SKM-1 (cell line): ENCODE data around the gene COL15A1.
"Not testable (repeated sequence)": the region's sequence is repeated elsewhere in the genome, so short reads cannot be mapped to it uniquely, and the experiment has no call there.

ENCODE experiments used
- DNase-seq: peaks from one replicate; lab custom pipeline; 2025; ENCODE audit not compliant: unreplicated experiment; lab: John Stamatoyannopoulos, UW

COL15A1 gene

GRCh38 chr9:98943682-98944056 lies at the start of gene COL15A1:
COL15A1 (plus strand) TSS chr9:98943907; CDS start chr9:98944062, 155 bp downstream.
- no peak for DNase-seq

DNA sequence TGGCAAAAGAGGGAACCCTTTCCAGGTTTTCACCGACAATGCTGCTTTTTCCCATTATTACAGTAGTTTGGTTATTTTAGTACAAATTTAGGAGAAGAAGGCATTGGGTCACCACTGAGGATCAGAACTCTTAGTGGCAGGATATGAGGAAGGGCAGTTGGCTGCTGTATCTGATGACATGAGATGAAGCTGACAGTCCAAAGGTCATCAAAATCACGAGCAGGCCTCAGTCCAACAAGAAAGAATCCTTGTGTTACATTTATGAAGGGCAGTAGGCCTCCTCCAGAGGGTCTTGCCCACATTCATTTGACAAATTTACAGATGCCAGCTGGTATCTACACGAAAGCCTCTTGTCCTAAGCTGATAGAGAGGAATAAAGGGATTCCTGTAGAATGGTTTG lies 49.5 kb upstream of the COL15A1 start:
- DNase-seq, result no peak

GRCh38 chr9:98894761-98895160 lies 48.9 kb upstream of the COL15A1 start:
- DNase-seq, result no peak

DNA sequence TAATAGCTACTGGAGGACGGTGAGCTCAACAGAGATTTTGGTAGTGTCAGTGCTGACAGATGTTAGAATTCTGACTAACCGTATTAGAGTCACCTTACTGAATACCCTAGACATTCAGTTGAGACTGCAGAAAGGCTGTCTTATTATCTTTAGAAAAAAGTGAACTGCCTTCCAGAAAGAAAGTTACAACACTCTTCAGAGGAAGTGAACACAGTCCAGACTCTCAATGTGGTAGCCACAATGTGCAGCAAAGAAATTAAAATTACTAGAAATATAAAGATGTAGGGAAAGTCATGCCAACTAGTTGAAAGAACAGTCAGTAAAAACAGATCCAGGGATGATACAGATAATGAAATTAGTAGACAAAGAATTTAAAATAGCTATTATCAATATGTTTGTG lies 47.1 kb upstream of the COL15A1 start:
- no peak for DNase-seq

GRCh38 chr9:98897745-98898144 lies 46.0 kb upstream of the COL15A1 start:
- no peak for DNase-seq

GRCh38 chr9:98899408-98900056 lies 44.2 kb upstream of the COL15A1 start:
- no peak for DNase-seq

DNA sequence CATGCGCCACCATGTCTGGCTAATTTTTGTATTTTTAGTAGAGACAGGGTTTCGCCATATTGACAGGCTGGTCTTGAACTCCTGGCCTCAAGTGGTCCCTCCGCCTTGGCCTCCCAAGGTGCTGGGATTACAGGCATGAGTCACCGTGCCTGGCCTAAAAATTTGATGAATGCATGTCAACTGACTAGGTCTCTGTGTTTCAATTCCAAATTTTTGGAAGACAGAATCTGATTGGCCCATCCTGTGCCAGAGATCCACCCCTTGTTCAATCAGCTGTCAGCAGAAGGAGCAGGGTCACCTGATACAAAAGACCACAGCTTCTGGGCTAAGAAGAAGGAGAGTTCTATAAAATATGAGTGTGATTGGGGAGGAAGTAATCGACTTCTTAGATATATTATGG lies 43.5 kb upstream of the COL15A1 start:
- DNase-seq, result no peak

DNA sequence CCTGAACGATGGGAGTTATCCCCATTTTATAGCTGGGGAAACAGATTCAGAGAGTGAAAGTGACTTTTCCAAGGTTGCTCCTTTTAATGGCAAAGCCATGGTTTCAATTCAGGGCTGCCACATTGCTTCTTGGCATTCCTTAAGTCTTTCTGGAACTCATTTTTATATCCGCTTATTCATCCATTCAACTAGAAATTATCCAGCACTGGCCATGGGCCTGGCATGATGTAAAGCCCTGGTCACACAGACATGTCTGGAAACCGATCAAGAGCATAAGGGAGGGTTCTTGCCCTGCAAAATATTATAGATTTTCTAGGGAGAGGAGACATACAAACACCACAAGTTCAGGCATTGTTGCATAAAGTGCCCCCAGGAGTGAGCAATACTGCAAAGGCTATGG lies 43.0 kb upstream of the COL15A1 start:
- DNase-seq, result no peak

DNA sequence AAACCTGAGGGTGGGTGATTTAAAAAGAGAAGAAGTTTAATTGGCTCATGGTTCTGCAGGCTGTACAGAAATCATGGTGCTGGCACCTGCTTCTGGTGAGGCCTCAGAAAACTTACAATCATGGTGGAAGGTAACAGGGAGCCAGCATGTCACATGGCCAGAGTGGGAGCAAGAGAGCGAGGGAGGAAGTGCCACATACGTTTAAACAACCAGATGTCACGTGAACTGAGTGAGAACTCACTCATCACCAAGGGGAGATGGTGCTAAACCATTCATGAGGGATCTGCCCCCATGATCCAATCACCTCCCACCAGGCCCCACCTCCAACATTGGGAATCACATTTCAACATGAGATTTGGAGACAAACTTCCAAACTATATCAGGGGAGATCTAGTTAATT lies 41.9 kb upstream of the COL15A1 start:
- not testable (repeated sequence) for DNase-seq

DNA sequence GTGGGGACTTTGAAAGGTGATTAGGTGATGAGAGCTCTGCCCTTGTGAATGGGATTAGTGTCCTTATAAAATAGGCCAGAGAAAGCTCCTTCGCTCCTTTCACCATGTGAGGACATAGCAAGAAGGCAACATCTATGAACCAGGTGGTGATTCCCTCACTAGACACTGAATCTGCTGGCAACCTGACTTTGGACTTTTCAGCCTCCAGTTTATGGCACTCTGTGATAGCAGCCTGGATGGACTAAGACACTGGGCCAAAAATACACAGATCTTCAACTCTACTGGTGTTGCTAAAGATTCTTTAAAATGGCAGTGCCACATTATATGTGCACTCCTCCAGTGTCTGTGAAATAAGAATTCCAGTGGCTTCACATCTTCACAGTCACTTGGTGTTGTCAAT lies 41.2 kb upstream of the COL15A1 start:
- DNase-seq, result no peak

DNA sequence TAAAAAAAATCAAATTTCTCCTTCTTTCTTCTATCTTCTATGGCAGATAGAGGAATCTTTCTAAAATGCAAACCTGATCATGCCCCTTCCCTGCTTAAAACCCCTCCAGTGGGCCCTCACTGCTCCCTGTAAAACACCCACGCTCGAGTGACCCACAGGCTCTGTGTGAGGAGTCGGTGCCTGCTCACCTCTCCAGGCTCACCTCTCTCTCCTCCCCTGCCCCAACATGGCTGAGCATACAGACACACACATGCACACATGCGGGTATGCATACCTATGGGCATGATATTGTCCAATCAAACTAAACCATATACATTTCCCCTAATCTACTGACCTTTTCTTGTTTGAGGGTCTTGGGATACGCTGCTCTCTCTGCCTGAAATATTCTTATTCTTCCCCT lies 40.8 kb upstream of the COL15A1 start:
- DNase-seq, result no peak

DNA sequence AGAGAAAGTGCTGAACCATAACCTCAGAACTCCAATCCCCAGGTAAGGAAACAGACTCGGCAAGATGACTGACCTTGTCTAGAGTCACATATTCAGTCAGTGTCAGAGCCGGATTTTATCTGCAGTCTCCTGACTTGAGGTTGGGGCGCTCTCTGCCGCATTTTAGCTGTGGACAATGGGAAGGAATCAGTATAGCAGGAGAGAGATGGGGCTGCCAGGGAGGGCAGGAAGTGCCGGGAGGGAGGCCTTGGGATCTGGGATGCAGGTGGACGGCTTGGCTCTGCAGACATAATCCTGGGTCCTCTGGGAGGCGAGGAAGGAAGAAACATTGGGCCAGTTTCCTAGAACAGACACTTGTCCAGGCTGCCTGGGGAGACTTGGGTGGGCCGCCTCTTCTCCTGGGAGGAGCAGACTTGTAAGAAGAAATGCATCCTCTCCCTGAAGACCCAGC lies 39.7 kb upstream of the COL15A1 start:
- no peak for DNase-seq

DNA sequence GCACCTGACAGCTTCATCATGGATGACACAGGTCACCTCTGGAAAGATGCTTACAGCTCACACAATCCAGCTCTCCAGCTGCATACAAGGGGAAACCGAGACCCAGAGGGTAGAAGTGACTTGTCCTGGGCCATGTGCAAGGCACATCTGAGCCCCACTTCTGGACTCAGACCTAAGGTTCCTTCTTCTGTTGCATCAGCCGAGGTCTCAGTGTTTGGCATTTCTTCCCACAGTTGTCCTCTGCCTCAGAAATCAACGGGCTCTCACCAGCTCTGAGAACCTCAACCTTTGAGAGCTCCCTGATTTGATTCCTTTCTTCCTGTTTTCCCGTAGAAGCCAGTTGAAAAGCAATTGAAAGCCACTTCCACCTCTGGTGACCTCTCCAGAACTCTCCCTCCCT lies 38.7 kb upstream of the COL15A1 start:
- no peak for DNase-seq

DNA sequence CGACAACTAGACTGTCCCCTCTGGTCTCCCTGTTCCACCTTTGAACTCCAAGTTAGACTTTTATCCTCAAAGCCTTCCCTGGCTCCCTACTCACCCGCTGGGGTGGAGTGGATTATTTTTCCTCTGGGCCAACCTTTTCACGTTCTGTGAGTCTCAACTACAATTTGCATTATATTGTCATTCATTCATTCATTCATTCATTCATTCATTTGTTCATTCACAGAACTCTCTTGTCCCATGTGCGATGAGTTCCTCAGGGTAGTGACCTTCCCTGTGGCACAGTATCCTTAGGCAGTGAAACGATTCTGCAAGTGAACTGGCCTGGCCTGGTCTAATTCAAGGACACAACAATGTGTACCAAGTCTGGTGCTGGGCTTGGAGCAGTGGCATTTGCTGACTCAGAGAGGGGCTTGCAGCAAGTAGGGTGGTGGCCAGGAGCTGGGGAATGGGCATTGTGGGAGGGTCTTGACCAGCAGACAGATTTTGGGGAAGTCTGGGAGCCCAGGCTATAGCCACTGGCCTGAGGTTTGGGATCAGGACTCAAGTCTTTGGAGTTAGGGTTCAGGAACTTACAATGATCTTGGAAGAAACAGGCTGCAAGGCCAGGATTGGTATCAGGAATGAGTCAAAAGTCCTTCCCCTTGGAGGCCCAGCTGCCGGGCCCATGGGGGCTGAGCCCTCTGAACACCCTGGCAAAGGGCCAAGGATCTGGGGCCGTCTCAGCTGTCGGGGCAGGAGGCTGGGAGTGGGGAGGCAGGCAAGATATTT lies 37.2 kb upstream of the COL15A1 start:
- DNase-seq, result no peak

DNA sequence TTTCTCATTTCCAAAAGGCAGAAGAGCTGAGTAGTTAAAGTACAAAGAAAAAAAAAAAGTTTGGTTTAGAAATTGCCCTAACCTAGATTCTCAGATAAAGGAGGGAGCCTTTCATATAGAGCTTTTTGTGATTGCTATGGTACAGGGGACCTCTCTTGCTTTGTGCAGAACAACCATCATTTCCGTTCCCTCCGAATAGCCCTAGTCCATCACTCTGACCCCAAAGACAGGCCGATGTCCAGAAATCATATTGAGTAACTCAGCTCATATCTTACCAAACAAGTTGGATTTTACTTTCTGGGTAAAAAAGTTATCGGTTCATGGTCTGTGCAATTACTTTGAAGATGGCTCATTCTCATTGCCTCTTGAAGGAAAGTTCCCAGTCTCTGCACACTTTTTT lies 36.7 kb upstream of the COL15A1 start:
- no peak for DNase-seq

DNA sequence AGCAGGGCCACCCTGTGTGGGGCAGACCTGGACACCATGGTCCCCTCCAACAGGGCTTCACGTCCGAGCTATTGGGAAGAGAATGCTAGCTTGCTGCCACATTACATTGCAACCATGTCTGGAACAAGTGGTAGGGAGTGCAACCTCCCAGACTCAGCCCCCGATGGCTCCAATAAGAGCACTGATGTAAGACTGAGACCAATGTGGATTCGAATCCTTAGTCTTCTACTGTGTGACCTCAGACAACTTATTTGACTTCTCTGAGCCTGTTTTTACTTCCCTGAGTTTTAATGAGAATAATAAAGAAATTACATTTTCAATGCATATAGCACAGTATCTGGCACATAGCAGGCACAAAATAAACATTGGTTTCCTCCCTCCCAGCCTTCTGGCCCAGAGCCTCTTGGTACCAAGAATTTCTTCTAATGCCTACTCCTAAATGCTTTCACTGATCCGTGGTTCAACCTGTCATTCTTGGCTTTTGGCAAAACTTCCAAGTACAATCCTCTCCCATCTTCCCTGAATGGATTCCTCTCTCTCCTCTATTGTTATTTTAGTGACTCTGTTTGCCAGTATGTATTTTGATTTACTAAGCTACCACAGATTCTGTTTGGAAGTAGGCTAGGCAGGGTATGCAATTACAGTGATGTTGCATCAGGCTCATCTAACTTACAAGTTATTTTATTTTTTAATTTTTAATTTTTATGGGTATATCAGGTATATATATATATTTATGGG lies 34.6 kb upstream of the COL15A1 start:
- no peak for DNase-seq

DNA sequence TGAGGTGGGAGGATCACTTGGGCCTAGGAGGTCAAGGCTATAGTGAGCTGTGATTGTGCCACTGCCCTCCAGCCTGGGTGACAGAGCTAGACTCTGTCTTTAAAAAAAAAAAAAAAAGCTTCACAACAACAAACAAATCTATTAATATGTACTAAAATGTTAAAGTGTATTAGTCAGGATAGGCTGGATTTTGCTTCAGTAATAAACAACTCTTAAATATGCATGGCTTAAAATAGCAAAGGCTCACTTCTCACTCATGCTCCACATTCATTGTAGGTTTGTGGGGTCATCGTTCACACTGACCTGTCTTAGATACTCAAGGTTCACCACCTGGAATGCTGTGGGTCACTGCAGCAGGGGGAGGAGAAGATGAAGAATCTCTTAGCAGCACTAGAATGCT lies 33.8 kb upstream of the COL15A1 start:
- DNase-seq, result no peak

DNA sequence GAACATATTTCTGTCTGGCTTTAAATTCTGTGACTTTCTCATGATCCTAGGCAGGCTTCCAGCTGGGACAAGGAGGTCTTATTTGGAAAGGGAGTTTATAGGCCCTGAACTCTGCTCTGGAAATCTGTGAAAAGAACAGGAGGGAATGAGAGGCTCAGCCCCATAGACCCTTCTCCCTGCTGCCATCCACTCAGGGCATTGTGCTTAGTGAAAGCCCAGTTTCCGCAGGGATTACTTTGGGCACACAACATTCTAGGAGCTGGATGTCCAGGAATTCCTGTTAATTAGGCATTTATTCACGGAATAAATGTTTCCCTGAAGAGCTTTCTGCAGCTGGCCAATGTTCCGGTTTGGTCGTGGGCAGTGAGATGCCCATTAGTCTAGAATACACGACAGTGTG lies 32.7 kb upstream of the COL15A1 start:
- no peak for DNase-seq

- DNase-seq, result not testable (repeated sequence)
Observed at GRCh38 chr9:98911738-98912137, 32.0 kb upstream of the COL15A1 start.

DNA sequence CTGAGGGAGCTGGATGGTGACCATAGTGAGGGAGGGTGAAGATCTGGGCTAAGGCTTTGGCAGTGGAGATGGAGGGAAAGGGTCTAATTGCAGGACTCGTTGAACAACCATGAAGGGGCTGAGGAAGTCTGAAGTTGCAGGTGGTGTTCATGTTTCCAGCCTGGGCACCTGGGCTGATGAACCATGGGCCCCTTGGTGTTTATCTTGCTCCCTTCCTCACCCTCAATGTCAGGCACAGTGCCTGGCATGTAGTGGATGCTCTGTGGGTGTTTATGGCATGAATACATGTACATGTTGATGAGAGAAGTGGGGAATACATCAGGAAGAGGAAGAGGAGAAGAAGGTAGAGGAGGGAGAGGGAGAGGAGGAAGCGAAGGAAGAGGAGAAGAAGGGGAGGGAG lies 31.3 kb upstream of the COL15A1 start:
- no peak for DNase-seq

DNA sequence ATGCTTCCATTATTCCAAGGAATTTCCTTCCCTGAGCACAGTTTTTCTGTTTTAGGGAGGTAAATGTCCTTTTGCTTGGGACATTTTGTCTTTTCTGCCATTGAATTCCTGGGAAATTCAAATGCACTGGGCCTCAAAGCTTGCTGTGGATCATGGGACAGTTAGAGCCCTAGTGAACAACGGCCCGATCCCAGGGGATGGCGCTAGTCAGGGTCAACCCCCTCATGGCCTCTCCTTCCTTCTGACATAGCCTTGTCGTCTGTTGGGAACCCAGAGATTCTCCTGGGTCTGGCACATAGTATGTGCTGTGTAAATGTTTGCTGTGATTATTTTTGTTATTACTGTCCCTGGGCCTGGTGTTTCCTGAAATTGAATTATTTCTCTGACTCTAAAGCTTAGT lies 30.7 kb upstream of the COL15A1 start:
- no peak for DNase-seq

DNA sequence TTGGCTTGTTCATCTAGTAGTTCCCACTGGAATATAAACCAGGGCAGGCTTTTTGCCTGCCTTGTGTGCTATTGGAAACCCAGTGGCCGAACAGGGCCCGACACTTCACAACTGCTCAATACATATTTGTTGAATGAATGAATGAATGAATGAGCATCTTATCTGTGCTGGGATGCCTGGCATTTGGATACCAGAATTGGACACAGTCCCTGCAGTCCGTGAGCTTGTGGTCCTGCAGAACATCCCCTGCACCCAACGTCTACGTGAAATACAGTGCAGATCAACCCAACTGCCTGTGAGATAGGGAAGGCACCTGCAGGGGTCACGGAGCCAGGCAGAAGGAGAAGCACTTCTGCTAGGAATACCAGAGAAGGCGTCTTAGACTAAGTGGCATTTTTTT lies 30.0 kb upstream of the COL15A1 start:
- no peak for DNase-seq
